Hepatocyte (in vitro differentiated cells): ENCODE data around the gene GRHPR.

Source experiments
- EZH2phosphoT487 ChIP-seq: fragments of 200-600 bp; sonication (generic); IDR thresholded peaks from one replicate; pipeline ENCODE4 v1.6.1; 2018; ENCODE audit warnings: antibody characterized with exemption, mild to moderate bottlenecking, low read depth, moderate library complexity; ENCODE audit not compliant: unreplicated experiment, severe bottlenecking
- TF ChIP-seq, protein P1 (sequence below): fragments of 200-600 bp; sonication (generic); IDR thresholded peaks from 2 replicates; pipeline ENCODE4 v1.5.1; 2016; ENCODE audit warnings: antibody characterized with exemption, mild to moderate bottlenecking; ENCODE audit not compliant: poor library complexity

GRCh38 chr9:37449862-37450632 is 27.6 kb downstream of the GRHPR start:
- TF ChIP-seq, protein P1, sequence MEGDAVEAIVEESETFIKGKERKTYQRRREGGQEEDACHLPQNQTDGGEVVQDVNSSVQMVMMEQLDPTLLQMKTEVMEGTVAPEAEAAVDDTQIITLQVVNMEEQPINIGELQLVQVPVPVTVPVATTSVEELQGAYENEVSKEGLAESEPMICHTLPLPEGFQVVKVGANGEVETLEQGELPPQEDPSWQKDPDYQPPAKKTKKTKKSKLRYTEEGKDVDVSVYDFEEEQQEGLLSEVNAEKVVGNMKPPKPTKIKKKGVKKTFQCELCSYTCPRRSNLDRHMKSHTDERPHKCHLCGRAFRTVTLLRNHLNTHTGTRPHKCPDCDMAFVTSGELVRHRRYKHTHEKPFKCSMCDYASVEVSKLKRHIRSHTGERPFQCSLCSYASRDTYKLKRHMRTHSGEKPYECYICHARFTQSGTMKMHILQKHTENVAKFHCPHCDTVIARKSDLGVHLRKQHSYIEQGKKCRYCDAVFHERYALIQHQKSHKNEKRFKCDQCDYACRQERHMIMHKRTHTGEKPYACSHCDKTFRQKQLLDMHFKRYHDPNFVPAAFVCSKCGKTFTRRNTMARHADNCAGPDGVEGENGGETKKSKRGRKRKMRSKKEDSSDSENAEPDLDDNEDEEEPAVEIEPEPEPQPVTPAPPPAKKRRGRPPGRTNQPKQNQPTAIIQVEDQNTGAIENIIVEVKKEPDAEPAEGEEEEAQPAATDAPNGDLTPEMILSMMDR: no peak
- no peak for TF ChIP-seq EZH2phosphoT487
